H9 (cell line): ENCODE measurements around the gene UBALD1. TPM values are rescaled to one million over a fixed set of nuclear protein-coding genes. Genes with fewer than 3 reads are reported as not detected.

Experiments
- DNase-seq: peaks from one replicate; pipeline ENCODE4 v3.0.0-alpha.2; 2017
- H2AFZ ChIP-seq: one replicate; pipeline ENCODE4 v1.6.1; 2013; ENCODE audit warnings: mild to moderate bottlenecking, low read length, control low read depth, moderate library complexity
- H2AK5ac ChIP-seq: 2 replicates; pipeline ENCODE4 v1.6.1; 2013; ENCODE audit warnings: low read length, control low read depth, mixed read lengths; ENCODE audit not compliant: insufficient read length
- H2BK120ac ChIP-seq: one replicate; pipeline ENCODE4 v1.6.1; 2013; ENCODE audit warnings: low read depth, mild to moderate bottlenecking, low read length, control low read depth, inconsistent platforms; ENCODE audit not compliant: poor library complexity, severe bottlenecking
- H2BK12ac ChIP-seq: 2 replicates; pipeline ENCODE4 v1.6.1; 2013; ENCODE audit warnings: low read length, control low read depth, mixed read lengths, low read depth; ENCODE audit not compliant: insufficient read length
- H2BK15ac ChIP-seq: 2 replicates; pipeline ENCODE4 v1.6.1; 2013; ENCODE audit warnings: low read depth, low read length, control low read depth
- H2BK20ac ChIP-seq: one replicate; pipeline ENCODE4 v1.6.1; 2013; ENCODE audit warnings: low read depth, mild to moderate bottlenecking, low read length, control low read depth, inconsistent platforms; ENCODE audit not compliant: poor library complexity, severe bottlenecking
- H2BK5ac ChIP-seq: 2 replicates; pipeline ENCODE4 v1.6.1; 2013; ENCODE audit warnings: low read length, control low read depth, mixed read lengths; ENCODE audit not compliant: insufficient read length
- H3K14ac ChIP-seq: 2 replicates; pipeline ENCODE4 v1.6.1; 2013; ENCODE audit warnings: low read length, control low read depth; ENCODE audit not compliant: insufficient read depth
- H3K18ac ChIP-seq: 2 replicates; pipeline ENCODE4 v1.6.1; 2013; ENCODE audit warnings: low read depth, mild to moderate bottlenecking, mixed read lengths, low read length, control low read depth; ENCODE audit not compliant: insufficient read length
- H3K23ac ChIP-seq: 2 replicates; pipeline ENCODE4 v1.6.1; 2013; ENCODE audit warnings: low read length, control low read depth, mixed read lengths, low read depth; ENCODE audit not compliant: insufficient read length
- H3K23me2 ChIP-seq: 2 replicates; pipeline ENCODE4 v1.6.1; 2013; ENCODE audit warnings: low read depth, mild to moderate bottlenecking, mixed read lengths, low read length, control low read depth; ENCODE audit not compliant: insufficient read length, poor library complexity, severe bottlenecking
- H3K27ac ChIP-seq: 2 replicates; pipeline ENCODE4 v1.5.1; 2013; ENCODE audit warnings: low read length, control low read depth, mixed read lengths, low read depth; ENCODE audit not compliant: insufficient read length
- H3K27me3 ChIP-seq: 2 replicates; pipeline ENCODE4 v1.6.1; 2013; ENCODE audit warnings: low read length, control low read depth, inconsistent platforms; ENCODE audit not compliant: insufficient read depth
- H3K4ac ChIP-seq: 2 replicates; pipeline ENCODE4 v1.6.1; 2013; ENCODE audit warnings: low read depth, mild to moderate bottlenecking, control low read depth, inconsistent platforms, low read length, moderate library complexity
- H3K4me1 ChIP-seq: 2 replicates; pipeline ENCODE4 v1.6.1; 2013; ENCODE audit warnings: low read length, control low read depth, inconsistent platforms; ENCODE audit not compliant: insufficient read depth
- H3K4me2 ChIP-seq: 2 replicates; pipeline ENCODE4 v1.6.1; 2013; ENCODE audit warnings: low read length, control low read depth, mixed read lengths; ENCODE audit not compliant: insufficient read length, insufficient read depth
- H3K56ac ChIP-seq: 2 replicates; pipeline ENCODE4 v1.6.1; 2013; ENCODE audit warnings: low read depth, mild to moderate bottlenecking, mixed read lengths, low read length, control low read depth; ENCODE audit not compliant: insufficient read length
- H3K79me1 ChIP-seq: 2 replicates; pipeline ENCODE4 v1.6.1; 2013; ENCODE audit warnings: low read depth, mild to moderate bottlenecking, moderate library complexity, low read length, control low read depth, inconsistent platforms; ENCODE audit not compliant: insufficient read depth, poor library complexity, severe bottlenecking
- H3K79me2 ChIP-seq: 2 replicates; pipeline ENCODE4 v1.6.1; 2013; ENCODE audit warnings: low read length, control low read depth, inconsistent platforms; ENCODE audit not compliant: insufficient read depth
- H3K9ac ChIP-seq: 2 replicates; pipeline ENCODE4 v1.6.1; 2013; ENCODE audit warnings: low read length, control low read depth, mixed read lengths; ENCODE audit not compliant: insufficient read length; ENCODE audit errors: extremely low read depth
- H3K9me3 ChIP-seq: one replicate; pipeline ENCODE4 v1.6.1; 2013; ENCODE audit warnings: low read depth, low read length, inconsistent platforms; ENCODE audit not compliant: control insufficient read depth
- H3T11ph ChIP-seq: one replicate; pipeline ENCODE4 v1.6.1; 2013; ENCODE audit warnings: mild to moderate bottlenecking, low read length, control low read depth, inconsistent platforms
- H4K20me1 ChIP-seq: one replicate; pipeline ENCODE4 v1.6.1; 2013; ENCODE audit not compliant: control insufficient read depth, insufficient read length, insufficient read depth
- H4K5ac ChIP-seq: 2 replicates; pipeline ENCODE4 v1.6.1; 2013; ENCODE audit warnings: low read depth, mild to moderate bottlenecking, mixed read lengths, low read length, control low read depth; ENCODE audit not compliant: insufficient read length
- H4K8ac ChIP-seq: replicated peaks from 2 replicates; pipeline ENCODE4 v1.6.1; 2013; ENCODE audit warnings: low read length, control low read depth, mixed read lengths, low read depth; ENCODE audit not compliant: insufficient read length
- H4K91ac ChIP-seq: 2 replicates; pipeline ENCODE4 v1.6.1; 2013; ENCODE audit warnings: low read depth, mild to moderate bottlenecking, moderate library complexity, mixed read lengths, low read length, control low read depth; ENCODE audit not compliant: insufficient read length
- H3K27ac Mint-ChIP-seq, 3 experiments: 2 replicates in 2 of 3; 3 replicates in 1 of 3; pipeline ENCODE4 v1.8.0; 2020 to 2021; ENCODE audit warnings: mixed read lengths in 3 of 3, mild to moderate bottlenecking in 1 of 3, moderate library complexity in 1 of 3
- H3K27me3 Mint-ChIP-seq: 2 replicates; pipeline ENCODE4 v1.8.0; 2021; ENCODE audit warnings: low read depth, mild to moderate bottlenecking, moderate library complexity, mixed read lengths
- H3K36me3 Mint-ChIP-seq, 3 experiments: 2 replicates in 2 of 3; 3 replicates in 1 of 3; pipeline ENCODE4 v1.8.0; 2020 to 2021; ENCODE audit warnings: low read depth in 3 of 3, mixed read lengths in 3 of 3; ENCODE audit not compliant: insufficient read depth in 1 of 3
- H3K4me1 Mint-ChIP-seq, 2 experiments: 2 replicates each; pipeline ENCODE4 v1.8.0; 2020; ENCODE audit warnings: mixed read lengths in 2 of 2
- H3K4me3 Mint-ChIP-seq, 2 experiments: 2 replicates in 1 of 2; 3 replicates in 1 of 2; pipeline ENCODE4 v1.8.0; 2020 to 2021; ENCODE audit warnings: mild to moderate bottlenecking in 2 of 2, mixed read lengths in 2 of 2, moderate library complexity in 1 of 2
- H3K9me3 Mint-ChIP-seq, 2 experiments: 2 replicates in 1 of 2; 3 replicates in 1 of 2; pipeline ENCODE4 v1.8.0; 2020; ENCODE audit warnings: mild to moderate bottlenecking in 2 of 2, mixed read lengths in 2 of 2, moderate library complexity in 1 of 2
- WGBS: extraction: QIAGEN DNeasy Blood & Tissue Kit; methylation state at CpG from one replicate; pipeline ENCODE4 v1.1.7; 2013; ENCODE audit warnings: missing lambda C conversion rate, low lambda C conversion rate, mixed read lengths; ENCODE audit not compliant: insufficient read length; ENCODE audit errors: extremely low coverage; 5-methylcytosine and 5-hydroxymethylcytosine counted together
- total RNA-seq: library from RNA; stranded (reverse); gene quantifications from 2 replicates; pipeline ENCODE4 v1.2.1, GENCODE V29; 2021
- TF ChIP-seq, protein P1 (sequence below): fragments of 200-600 bp; sonication (generic); conservative IDR thresholded peaks from 3 replicates; pipeline ENCODE4 v1.8.0; 2021; ENCODE audit warnings: antibody characterized with exemption, mild to moderate bottlenecking

Gene UBALD1
- total RNA-seq, 1 experiment from 2014 or later, result 80.9 TPM

DNA sequence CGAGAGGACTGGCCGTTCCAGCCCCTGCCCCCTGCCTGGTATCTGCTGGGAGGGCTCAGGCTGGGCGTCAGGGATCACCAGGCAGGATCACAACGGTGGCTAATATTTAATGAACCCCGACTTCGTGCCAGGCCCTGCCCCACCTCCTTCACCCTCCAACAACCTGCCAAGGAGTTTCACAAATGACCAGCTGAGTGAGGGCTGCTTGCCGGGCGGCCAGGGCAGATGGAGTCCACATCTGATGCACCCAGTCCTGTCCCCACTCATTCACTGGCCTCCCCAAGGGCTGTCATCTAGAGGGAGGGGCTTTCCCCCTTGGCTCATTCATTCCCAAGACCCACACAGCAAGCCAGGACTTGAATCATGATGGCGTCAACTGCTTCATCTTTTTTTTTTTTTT is 17.5 kb downstream of the UBALD1 start:
- H3K9me3 Mint-ChIP-seq, result no peaks in the 10 kb centered on the region; a peak in 1 of 5 replicates
- Histone ChIP-seq H3K79me2 (no peaks in the 10 kb centered on the region), H3K56ac (no peak overlapping the region), H4K91ac (no peak overlapping the region), H3K23me2 (no peaks in the 10 kb centered on the region), H3K4me1 (peaks cover 5% of the 10 kb centered on the region; the same call in 1 of the 2 replicates), H2BK12ac (no peak overlapping the region), H3K79me1 (no peaks in the 10 kb centered on the region), H3K14ac (no peak overlapping the region), H2BK5ac (no peak overlapping the region), H2AFZ (no peak overlapping the region), H3K9ac (no peak overlapping the region), H2BK20ac (no peak overlapping the region), H2AK5ac (no peak overlapping the region), H3K4ac (no peak overlapping the region), H3K4me2 (no peak overlapping the region), H4K20me1 (no peaks in the 10 kb centered on the region), H3K27ac (no peak overlapping the region), H3K9me3 (no peaks in the 10 kb centered on the region), H4K8ac (no peak overlapping the region), H2BK15ac (no peak overlapping the region), H2BK120ac (no peak overlapping the region), H4K5ac (no peak overlapping the region), H3T11ph (no peak overlapping the region), H3K23ac (no peak overlapping the region), H3K18ac (no peak overlapping the region), H3K27me3 (no peaks in the 10 kb centered on the region)
- TF ChIP-seq, protein P1, sequence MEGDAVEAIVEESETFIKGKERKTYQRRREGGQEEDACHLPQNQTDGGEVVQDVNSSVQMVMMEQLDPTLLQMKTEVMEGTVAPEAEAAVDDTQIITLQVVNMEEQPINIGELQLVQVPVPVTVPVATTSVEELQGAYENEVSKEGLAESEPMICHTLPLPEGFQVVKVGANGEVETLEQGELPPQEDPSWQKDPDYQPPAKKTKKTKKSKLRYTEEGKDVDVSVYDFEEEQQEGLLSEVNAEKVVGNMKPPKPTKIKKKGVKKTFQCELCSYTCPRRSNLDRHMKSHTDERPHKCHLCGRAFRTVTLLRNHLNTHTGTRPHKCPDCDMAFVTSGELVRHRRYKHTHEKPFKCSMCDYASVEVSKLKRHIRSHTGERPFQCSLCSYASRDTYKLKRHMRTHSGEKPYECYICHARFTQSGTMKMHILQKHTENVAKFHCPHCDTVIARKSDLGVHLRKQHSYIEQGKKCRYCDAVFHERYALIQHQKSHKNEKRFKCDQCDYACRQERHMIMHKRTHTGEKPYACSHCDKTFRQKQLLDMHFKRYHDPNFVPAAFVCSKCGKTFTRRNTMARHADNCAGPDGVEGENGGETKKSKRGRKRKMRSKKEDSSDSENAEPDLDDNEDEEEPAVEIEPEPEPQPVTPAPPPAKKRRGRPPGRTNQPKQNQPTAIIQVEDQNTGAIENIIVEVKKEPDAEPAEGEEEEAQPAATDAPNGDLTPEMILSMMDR, result no peak
- peaks cover 7% of the 10 kb centered on the region for H3K27me3 Mint-ChIP-seq
- H3K4me3 Mint-ChIP-seq, result no peak overlapping the region
- no CpG with 5 or more reads among the region's 9 CpGs for WGBS
- no peak for DNase-seq
- H3K27ac Mint-ChIP-seq, result no peak overlapping the region
- H3K36me3 Mint-ChIP-seq, result no peaks in the 10 kb centered on the region
- peaks cover 36 to 45% of the 10 kb centered on the region in 2 experiments for H3K4me1 Mint-ChIP-seq
